ENCODE data around the gene THOP1.

The THOP1 gene

GRCh38 chr19:2799273-2800020, 14.1 kb downstream of the THOP1 start:
- H4K20me1 ChIP-seq (ENCODE audit: insufficient read depth, low read length), result no peaks in the 10 kb centered on the region
- H3K4me3 ChIP-seq (ENCODE audit: low read depth, low read length, poor library complexity, severe bottlenecking), result no peak overlapping the region
- H3K4me1 ChIP-seq (ENCODE audit: insufficient read depth, low read length, severe bottlenecking), result no peaks in the 10 kb centered on the region
- no peaks in the 10 kb centered on the region for H3K9me3 ChIP-seq (ENCODE audit: low read length)
- H3F3A ChIP-seq (ENCODE audit: insufficient read depth, low read length), result no peaks in the 10 kb centered on the region
- no peak overlapping the region for H3K9ac ChIP-seq (ENCODE audit: low read length)
- TF ChIP-seq CTCF (IDR thresholded peaks at IDR 0.05; ENCODE audit: low read length) (no peak), EZH2 (IDR thresholded peaks at IDR 0.05; ENCODE audit: borderline replicate concordance, low read length) (no peak)
- peaks cover 95% of the 10 kb centered on the region for H3K36me3 ChIP-seq (ENCODE audit: insufficient read depth, low read length)
- no peak overlapping the region for H3K4me2 ChIP-seq (ENCODE audit: low read length)
- no peak overlapping the region for H2AFZ ChIP-seq (ENCODE audit: low read length)
- H3K79me2 ChIP-seq (ENCODE audit: insufficient read depth, low read length), result no peaks in the 10 kb centered on the region
- no peak overlapping the region for H3K27ac ChIP-seq (ENCODE audit: low read depth, low read length, poor library complexity, severe bottlenecking)
- no peaks in the 10 kb centered on the region for H3K9me2 ChIP-seq (ENCODE audit: low read depth, low read length)
- no peaks in the 10 kb centered on the region for H3K27me3 ChIP-seq (ENCODE audit: insufficient read depth, low read length)

GRCh38 chr19:2800506-2800905, 15.2 kb downstream of the THOP1 start:
- no peak overlapping the region for H3K4me3 ChIP-seq (ENCODE audit: low read depth, low read length, poor library complexity, severe bottlenecking)
- TF ChIP-seq CTCF (IDR thresholded peaks at IDR 0.05; ENCODE audit: low read length), result no peak
- no peak for TF ChIP-seq EZH2 (IDR thresholded peaks at IDR 0.05; ENCODE audit: borderline replicate concordance, low read length)
- H3K4me1 ChIP-seq (ENCODE audit: insufficient read depth, low read length, severe bottlenecking), result no peaks in the 10 kb centered on the region
- H3K27me3 ChIP-seq (ENCODE audit: insufficient read depth, low read length), result no peaks in the 10 kb centered on the region
- H3K9me2 ChIP-seq (ENCODE audit: low read depth, low read length), result no peaks in the 10 kb centered on the region
- H3K4me2 ChIP-seq (ENCODE audit: low read length), result no peak overlapping the region
- no peaks in the 10 kb centered on the region for H3K9me3 ChIP-seq (ENCODE audit: low read length)
- H3K27ac ChIP-seq (ENCODE audit: low read depth, low read length, poor library complexity, severe bottlenecking), result no peak overlapping the region
- H3K9ac ChIP-seq (ENCODE audit: low read length), result no peak overlapping the region
- no peaks in the 10 kb centered on the region for H4K20me1 ChIP-seq (ENCODE audit: insufficient read depth, low read length)
- no peak overlapping the region for H2AFZ ChIP-seq (ENCODE audit: low read length)
- no peaks in the 10 kb centered on the region for H3F3A ChIP-seq (ENCODE audit: insufficient read depth, low read length)
- no peaks in the 10 kb centered on the region for H3K79me2 ChIP-seq (ENCODE audit: insufficient read depth, low read length)
- H3K36me3 ChIP-seq (ENCODE audit: insufficient read depth, low read length), result peaks cover 96% of the 10 kb centered on the region

- no peaks in the 10 kb centered on the region for H3K9me3 ChIP-seq (ENCODE audit: low read length)
- no peaks in the 10 kb centered on the region for H3K79me2 ChIP-seq (ENCODE audit: insufficient read depth, low read length)
- H3K4me3 ChIP-seq (ENCODE audit: low read depth, low read length, poor library complexity, severe bottlenecking), result no peak overlapping the region
- TF ChIP-seq EZH2 (IDR thresholded peaks at IDR 0.05; ENCODE audit: borderline replicate concordance, low read length) (no peak), CTCF (IDR thresholded peaks at IDR 0.05; ENCODE audit: low read length) (no peak)
- no peak overlapping the region for H3K27ac ChIP-seq (ENCODE audit: low read depth, low read length, poor library complexity, severe bottlenecking)
- H3K36me3 ChIP-seq (ENCODE audit: insufficient read depth, low read length), result peaks cover 93% of the 10 kb centered on the region
- no peaks in the 10 kb centered on the region for H3K4me1 ChIP-seq (ENCODE audit: insufficient read depth, low read length, severe bottlenecking)
- H3K4me2 ChIP-seq (ENCODE audit: low read length), result no peak overlapping the region
- H3F3A ChIP-seq (ENCODE audit: insufficient read depth, low read length), result no peaks in the 10 kb centered on the region
- no peaks in the 10 kb centered on the region for H3K27me3 ChIP-seq (ENCODE audit: insufficient read depth, low read length)
- H3K9ac ChIP-seq (ENCODE audit: low read length), result no peak overlapping the region
- no peak overlapping the region for H2AFZ ChIP-seq (ENCODE audit: low read length)
- H3K9me2 ChIP-seq (ENCODE audit: low read depth, low read length), result no peaks in the 10 kb centered on the region
- no peaks in the 10 kb centered on the region for H4K20me1 ChIP-seq (ENCODE audit: insufficient read depth, low read length)
These were observed 17.5 kb downstream of the THOP1 start for GRCh38 chr19:2802826-2803225.
